Measurements from ENCODE around the gene DPYD.

- TF ChIP-seq CTCF (IDR thresholded peaks at IDR 0.05; ENCODE audit: low read length) (no peak), EZH2 (IDR thresholded peaks at IDR 0.05; ENCODE audit: borderline replicate concordance, low read length) (no peak)
Measured at GRCh38 chr1:97621955-97622354, 298.9 kb downstream of the DPYD start.

All from OCI-LY1 (cell line).